WI38 (cell line): ENCODE data around the gene AQP2.

ENCODE experiments used
- H3K4me3 ChIP-seq: 2 replicates; pipeline ENCODE4 v1.5.1; 2011; ENCODE audit warnings: low read depth, mild to moderate bottlenecking, control low read depth, low read length
- CTCF ChIP-seq: IDR thresholded peaks from 2 replicates; pipeline ENCODE4 v1.5.1; 2012; ENCODE audit warnings: low read depth, mild to moderate bottlenecking, control low read depth, low read length

AQP2 gene

GRCh38 chr12:49912345-49913255 is 37.9 kb upstream of the AQP2 start:
- TF ChIP-seq CTCF, result no peak
- H3K4me3 ChIP-seq, result no peak overlapping the region

- no peak overlapping the region for H3K4me3 ChIP-seq
These were observed 34.2 kb upstream of the AQP2 start for GRCh38 chr12:49916129-49916919.

GRCh38 chr12:49917166-49917787 is 33.3 kb upstream of the AQP2 start:
- no peak for TF ChIP-seq CTCF
- H3K4me3 ChIP-seq, result no peak overlapping the region

More at GRCh38 chr12:49916129-49916919, 34.2 kb upstream of the AQP2 start:
- no peak for TF ChIP-seq CTCF

- no peak for TF ChIP-seq CTCF
- H3K4me3 ChIP-seq, result no peak overlapping the region
These were observed 32.8 kb upstream of the AQP2 start for GRCh38 chr12:49917788-49918173.

GRCh38 chr12:49920241-49920914 is 30.2 kb upstream of the AQP2 start:
- no peak for TF ChIP-seq CTCF
- H3K4me3 ChIP-seq, result no peak overlapping the region

- no peak for TF ChIP-seq CTCF
- no peak overlapping the region for H3K4me3 ChIP-seq
These were observed 29.6 kb upstream of the AQP2 start for GRCh38 chr12:49920915-49921286.
